HL-60 (cell line): Measurements from ENCODE around the gene PSMD14.

Source experiments
- DNase-seq, 2 experiments: peaks; one replicate each; pipeline ENCODE4 v3.0.0-alpha.2; 2010 to 2020; ENCODE audit warnings: low read depth in 1 of 2, low spot score in 1 of 2
- H3K27ac ChIP-seq: fragments of 250-450 bp; sonication (Bioruptor Pico); replicated peaks from 2 replicates; pipeline ENCODE4 v1.5.1; 2020; ENCODE audit warnings: mild to moderate bottlenecking, moderate library complexity
- H3K27me3 ChIP-seq: fragments of 250-450 bp; sonication (Bioruptor Pico); 2 replicates; pipeline ENCODE4 v1.5.1; 2021; ENCODE audit warnings: mild to moderate bottlenecking, moderate library complexity; ENCODE audit not compliant: insufficient read depth, poor library complexity, severe bottlenecking
- H3K4me3 ChIP-seq: replicated peaks from 2 replicates; pipeline ENCODE4 v1.5.1; 2011; ENCODE audit warnings: mild to moderate bottlenecking, control low read depth, low read length; ENCODE audit not compliant: insufficient read depth
- GABPA ChIP-seq: IDR thresholded peaks from 2 replicates; pipeline ENCODE4 v1.6.1; 2012; ENCODE audit warnings: low read depth
- POLR2AphosphoS5 ChIP-seq: IDR thresholded peaks from 2 replicates; pipeline ENCODE4 v1.6.1; 2012; ENCODE audit warnings: low read depth
- REST ChIP-seq: IDR thresholded peaks from 2 replicates; pipeline ENCODE4 v1.6.1; 2012; ENCODE audit warnings: low read depth; ENCODE audit not compliant: insufficient replicate concordance
- SPI1 ChIP-seq: IDR thresholded peaks from 2 replicates; pipeline ENCODE4 v1.6.1; 2012; ENCODE audit warnings: low read depth, mild to moderate bottlenecking, borderline replicate concordance
- TF ChIP-seq, protein P1 (sequence below): IDR thresholded peaks from one replicate; pipeline ENCODE4 v1.5.1; 2011; ENCODE audit warnings: low read length, control low read depth, inconsistent platforms; ENCODE audit not compliant: insufficient read depth

PSMD14 gene

GRCh38 chr2:161424394-161424769 lies 116.2 kb downstream of the PSMD14 start:
- TF ChIP-seq GABPA = no peak
- no peak for TF ChIP-seq SPI1
- TF ChIP-seq REST = no peak
- TF ChIP-seq, protein P1, sequence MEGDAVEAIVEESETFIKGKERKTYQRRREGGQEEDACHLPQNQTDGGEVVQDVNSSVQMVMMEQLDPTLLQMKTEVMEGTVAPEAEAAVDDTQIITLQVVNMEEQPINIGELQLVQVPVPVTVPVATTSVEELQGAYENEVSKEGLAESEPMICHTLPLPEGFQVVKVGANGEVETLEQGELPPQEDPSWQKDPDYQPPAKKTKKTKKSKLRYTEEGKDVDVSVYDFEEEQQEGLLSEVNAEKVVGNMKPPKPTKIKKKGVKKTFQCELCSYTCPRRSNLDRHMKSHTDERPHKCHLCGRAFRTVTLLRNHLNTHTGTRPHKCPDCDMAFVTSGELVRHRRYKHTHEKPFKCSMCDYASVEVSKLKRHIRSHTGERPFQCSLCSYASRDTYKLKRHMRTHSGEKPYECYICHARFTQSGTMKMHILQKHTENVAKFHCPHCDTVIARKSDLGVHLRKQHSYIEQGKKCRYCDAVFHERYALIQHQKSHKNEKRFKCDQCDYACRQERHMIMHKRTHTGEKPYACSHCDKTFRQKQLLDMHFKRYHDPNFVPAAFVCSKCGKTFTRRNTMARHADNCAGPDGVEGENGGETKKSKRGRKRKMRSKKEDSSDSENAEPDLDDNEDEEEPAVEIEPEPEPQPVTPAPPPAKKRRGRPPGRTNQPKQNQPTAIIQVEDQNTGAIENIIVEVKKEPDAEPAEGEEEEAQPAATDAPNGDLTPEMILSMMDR = no peak
- no peak for TF ChIP-seq POLR2AphosphoS5
- H3K27me3 ChIP-seq = peaks cover 85% of the 10 kb centered on the region
- no peak overlapping the region for H3K27ac ChIP-seq
- no peak overlapping the region for H3K4me3 ChIP-seq
- DNase-seq = no peak

- TF ChIP-seq, protein P1 = no peak
- TF ChIP-seq POLR2AphosphoS5 = no peak
- TF ChIP-seq SPI1 = no peak
- TF ChIP-seq GABPA = no peak
- Histone ChIP-seq H3K27me3 (peaks cover 81% of the 10 kb centered on the region), H3K4me3 (no peak overlapping the region), H3K27ac (no peak overlapping the region)
- no peak for DNase-seq
These were observed 116.9 kb downstream of the PSMD14 start for GRCh38 chr2:161424891-161425727.

- no peak overlapping the region for H3K4me3 ChIP-seq
- H3K27me3 ChIP-seq = peaks cover 75% of the 10 kb centered on the region
- H3K27ac ChIP-seq = no peak overlapping the region
- no peak for DNase-seq
- no peak for TF ChIP-seq SPI1
- no peak for TF ChIP-seq GABPA
- TF ChIP-seq POLR2AphosphoS5 = no peak
- TF ChIP-seq, protein P1 = no peak
- TF ChIP-seq REST = no peak
These were observed 117.7 kb downstream of the PSMD14 start for GRCh38 chr2:161425728-161426454.
